T-helper 1 cell treated with Interleukin-12 subunit alpha and Interleukin-12 subunit beta and Interleukin-4 antibody, amounts not matched to agents 30 ng/mL and 1 ng/mL, for 36 hours (primary cell): ENCODE measurements around the gene WFIKKN1. TPM values are rescaled to one million over a fixed set of nuclear protein-coding genes. Genes with fewer than 3 reads are reported as not detected.

Experiments
- intact Hi-C: fragments of 100-400 bp; cut with micrococcal nuclease; formaldehyde crosslinking; loops from one replicate; pipeline ENCODE4 v1.15.1; 2024
- total RNA-seq: library from RNA; stranded (reverse); gene quantifications from 2 replicates; pipeline ENCODE4 v1.2.3, GENCODE V29; 2022

The WFIKKN1 gene
- total RNA-seq, 1 donor from 2014 or later: 0.69 TPM

DNA sequence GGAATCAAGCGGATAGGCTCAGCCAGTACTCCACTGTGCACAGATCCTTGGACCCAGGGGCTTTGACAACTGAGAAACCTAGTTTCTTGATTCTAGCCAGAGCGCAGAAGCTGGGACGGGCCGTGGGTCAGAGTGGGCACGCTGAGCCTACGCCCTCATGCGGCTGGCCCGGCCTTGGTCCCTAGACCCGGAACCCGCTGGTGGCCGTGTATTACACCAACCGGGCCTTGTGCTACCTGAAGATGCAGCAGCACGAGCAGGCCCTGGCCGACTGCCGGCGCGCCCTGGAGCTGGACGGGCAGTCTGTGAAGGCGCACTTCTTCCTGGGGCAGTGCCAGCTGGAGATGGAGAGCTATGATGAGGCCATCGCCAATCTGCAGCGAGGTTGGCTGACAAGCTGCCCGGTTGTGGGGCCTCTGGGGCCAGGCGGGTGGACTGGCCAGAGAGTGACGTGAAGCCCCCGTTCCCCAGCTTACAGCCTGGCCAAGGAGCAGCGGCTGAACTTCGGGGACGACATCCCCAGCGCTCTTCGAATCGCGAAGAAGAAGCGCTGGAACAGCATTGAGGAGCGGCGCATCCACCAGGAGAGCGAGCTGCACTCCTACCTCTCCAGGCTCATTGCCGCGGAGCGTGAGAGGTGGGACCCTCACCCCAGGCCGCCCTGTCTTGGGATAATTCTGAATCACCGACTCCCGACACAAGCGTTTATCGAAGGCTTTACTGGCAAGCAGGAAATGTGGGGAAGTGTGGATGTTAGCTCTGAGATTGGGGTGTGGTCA lies 50.4 kb downstream of the WFIKKN1 start:
- intact Hi-C loops: loop anchor here (1.0 to 5.0 kb wide), 2 partner anchors 46 to 154 kb away; partner anchors contain the start of genes CAPN15, CCDC78 and HAGHL

DNA sequence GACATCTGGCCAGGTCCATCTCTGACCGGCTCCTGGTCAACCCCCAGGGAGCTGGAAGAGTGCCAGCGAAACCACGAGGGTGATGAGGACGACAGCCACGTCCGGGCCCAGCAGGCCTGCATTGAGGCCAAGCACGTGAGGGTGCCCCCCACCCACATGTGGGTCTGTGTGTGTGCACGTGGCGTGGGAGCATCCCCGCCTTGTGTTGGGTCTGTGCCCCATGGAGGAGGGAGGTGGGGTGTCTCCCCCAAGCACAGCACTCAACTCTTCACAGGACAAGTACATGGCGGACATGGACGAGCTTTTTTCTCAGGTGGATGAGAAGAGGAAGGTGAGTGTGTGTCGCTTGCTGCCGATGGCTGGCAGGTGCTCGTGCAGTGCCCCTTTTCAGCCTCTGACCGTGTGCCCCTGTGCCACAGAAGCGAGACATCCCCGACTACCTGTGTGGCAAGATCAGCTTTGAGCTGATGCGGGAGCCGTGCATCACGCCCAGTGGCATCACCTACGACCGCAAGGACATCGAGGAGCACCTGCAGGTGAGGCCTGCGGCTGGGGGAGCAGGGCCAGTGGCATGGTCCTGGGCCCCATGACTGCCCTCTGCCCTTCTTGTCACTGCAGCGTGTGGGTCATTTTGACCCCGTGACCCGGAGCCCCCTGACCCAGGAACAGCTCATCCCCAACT lies 51.1 kb downstream of the WFIKKN1 start:
- intact Hi-C loops: loop anchor here (5.0 kb wide), 1 partner anchor 45 kb away; the partner anchor contains the start of genes CCDC78 and HAGHL

DNA sequence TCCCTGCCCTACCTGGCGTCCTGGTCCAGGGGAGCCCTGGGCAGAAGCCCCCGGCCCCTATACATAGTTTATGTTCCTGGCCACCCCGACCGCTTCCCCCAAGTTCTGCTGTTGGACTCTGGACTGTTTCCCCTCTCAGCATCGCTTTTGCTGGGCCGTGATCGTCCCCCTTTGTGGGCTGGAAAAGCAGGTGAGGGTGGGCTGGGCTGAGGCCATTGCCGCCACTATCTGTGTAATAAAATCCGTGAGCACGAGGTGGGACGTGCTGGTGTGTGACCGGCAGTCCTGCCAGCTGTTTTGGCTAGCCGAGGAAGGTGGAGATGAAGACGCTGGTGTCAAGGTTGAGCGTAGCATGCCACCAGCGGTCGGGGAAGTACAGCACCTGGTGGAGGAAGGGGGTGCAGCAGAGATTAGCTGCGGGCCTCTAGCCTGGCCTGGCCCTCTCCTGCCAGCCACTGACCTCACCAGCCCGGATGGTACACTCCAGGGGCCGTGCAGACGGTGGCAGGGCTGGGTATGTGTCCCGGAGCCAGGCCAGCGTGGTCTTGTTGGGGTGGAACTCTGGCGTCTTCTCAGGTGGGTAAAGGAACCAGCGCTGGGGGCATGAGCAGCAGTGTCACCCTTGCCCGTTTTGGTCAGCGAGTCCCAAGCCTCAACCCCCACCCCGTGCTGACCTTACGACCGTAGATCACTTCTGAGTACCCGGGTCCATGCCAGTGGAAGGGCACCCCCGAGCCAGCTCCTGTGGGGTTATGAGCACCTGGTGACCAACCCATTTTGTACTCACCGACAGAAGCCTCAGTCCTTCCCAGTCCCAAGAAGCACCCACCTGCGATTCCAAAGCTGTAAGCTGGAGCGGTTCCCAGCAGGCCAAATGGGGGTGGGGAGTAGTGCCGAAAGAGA lies 52.0 kb downstream of the WFIKKN1 start:
- intact Hi-C loops: loop anchor here (5.0 kb wide), 1 partner anchor 45 kb away; the partner anchor contains the start of genes CCDC78 and HAGHL

DNA sequence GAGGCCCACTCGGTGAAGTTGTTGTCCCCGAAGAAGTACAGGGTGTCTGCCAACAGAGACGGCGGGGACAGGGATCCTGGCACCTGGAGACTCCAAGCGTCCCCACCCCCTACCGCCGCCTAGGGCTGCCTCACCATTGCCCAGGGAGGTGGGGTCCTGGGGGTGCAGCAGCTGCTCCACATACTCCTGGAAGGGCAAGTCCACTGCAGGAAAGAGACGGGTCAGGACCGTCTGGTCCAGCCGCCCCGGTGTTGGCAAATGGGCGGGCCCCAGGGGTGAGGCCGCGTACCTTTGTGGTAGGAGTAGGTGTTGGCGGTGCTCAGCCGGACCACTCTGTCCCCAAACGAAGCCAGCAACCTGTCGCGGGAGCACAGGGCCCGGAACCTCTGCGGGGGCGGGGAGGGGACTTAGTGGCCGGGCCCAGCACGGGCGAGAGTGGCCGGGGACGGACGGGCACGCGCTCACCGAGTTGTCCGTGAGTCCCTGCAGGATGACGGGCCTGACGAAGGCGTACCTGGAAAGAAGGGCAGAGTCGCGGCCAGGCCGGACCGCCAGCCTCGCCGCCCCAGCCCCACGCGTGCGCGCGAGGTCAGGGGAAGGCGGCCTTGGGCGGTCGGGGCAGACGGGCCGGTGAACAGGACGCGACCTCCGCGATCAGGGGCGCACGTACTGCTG lies 52.7 kb downstream of the WFIKKN1 start:
- intact Hi-C loops: loop anchor here (1.0 to 5.0 kb wide), 7 partner anchors 12 to 331 kb away; partner anchors contain the start of genes AXIN1, CAPN15, CCDC78 and HAGHL

Other genes with a start within 250 kb of the WFIKKN1 start
- gene PGAP6, start 249.0 kb upstream of the WFIKKN1 start, total RNA-seq: 37.9 and 38.2 TPM in 2 replicates
- 45.0 and 49.4 TPM in 2 replicates for gene NME4, start 233.8 kb upstream of the WFIKKN1 start, total RNA-seq
- 7.9 and 10.7 TPM in 2 replicates for gene DECR2, start 229.1 kb upstream of the WFIKKN1 start, total RNA-seq
- 35.2 and 38.5 TPM in 2 replicates for gene RAB11FIP3, start 205.3 kb upstream of the WFIKKN1 start, total RNA-seq
- 86.5 and 94.8 TPM in 2 replicates for gene CAPN15, start 103.3 kb upstream of the WFIKKN1 start, total RNA-seq
- gene PRR35, start 70.6 kb upstream of the WFIKKN1 start, total RNA-seq: 0.10 TPM in 1 of 2 replicates, not detected in the other
- 1.8 and 2.2 TPM in 2 replicates for gene NHLRC4, start 64.0 kb upstream of the WFIKKN1 start, total RNA-seq
- 45.5 and 49.8 TPM in 2 replicates for gene PIGQ, start 61.0 kb upstream of the WFIKKN1 start, total RNA-seq
- gene RAB40C, start 40.9 kb upstream of the WFIKKN1 start, total RNA-seq: 16.2 and 17.6 TPM in 2 replicates
- 79.2 and 85.0 TPM in 2 replicates for gene METTL26, start 5.3 kb downstream of the WFIKKN1 start, total RNA-seq
- gene MCRIP2, start 10.8 kb downstream of the WFIKKN1 start, total RNA-seq: 19.3 and 27.5 TPM in 2 replicates
- 52.9 and 53.6 TPM in 2 replicates for gene WDR90, start 18.4 kb downstream of the WFIKKN1 start, total RNA-seq
- gene RHOT2, start 37.1 kb downstream of the WFIKKN1 start, total RNA-seq: 136 and 155 TPM in 2 replicates
- 0.98 and 2.0 TPM in 2 replicates for gene RHBDL1, start 44.7 kb downstream of the WFIKKN1 start, total RNA-seq
- gene STUB1, start 49.4 kb downstream of the WFIKKN1 start, total RNA-seq: 73.9 and 81.6 TPM in 2 replicates
- 41.2 and 42.1 TPM in 2 replicates for gene JMJD8, start 53.3 kb downstream of the WFIKKN1 start, total RNA-seq
- 18.0 and 18.5 TPM in 2 replicates for gene WDR24, start 59.4 kb downstream of the WFIKKN1 start, total RNA-seq
- 8.0 and 8.2 TPM in 2 replicates for gene FBXL16, start 74.8 kb downstream of the WFIKKN1 start, total RNA-seq
- gene METRN, start 84.1 kb downstream of the WFIKKN1 start, total RNA-seq: 4.7 and 6.1 TPM in 2 replicates
- gene ANTKMT, start 90.2 kb downstream of the WFIKKN1 start, total RNA-seq: 8.1 and 10.8 TPM in 2 replicates
- 1.7 and 2.4 TPM in 2 replicates for gene CCDC78, start 95.5 kb downstream of the WFIKKN1 start, total RNA-seq
- gene HAGHL, start 96.1 kb downstream of the WFIKKN1 start, total RNA-seq: 5.1 and 6.1 TPM in 2 replicates
- 42.5 and 46.8 TPM in 2 replicates for gene CIAO3, start 110.0 kb downstream of the WFIKKN1 start, total RNA-seq
- gene MSLN, start 129.7 kb downstream of the WFIKKN1 start, total RNA-seq: not detected in 2 replicates
- gene RPUSD1, start 157.4 kb downstream of the WFIKKN1 start, total RNA-seq: 35.4 and 36.4 TPM in 2 replicates
- 73.0 and 79.3 TPM in 2 replicates for gene CHTF18, start 157.6 kb downstream of the WFIKKN1 start, total RNA-seq
- gene GNG13, start 169.7 kb downstream of the WFIKKN1 start, total RNA-seq: not detected in 2 replicates